ENCODE measurements around the gene BRK1.
"Not testable (repeated sequence)": the region's sequence is repeated elsewhere in the genome, so short reads cannot be mapped to it uniquely, and the experiment has no call there.

BRK1 gene

GRCh38 chr3:10115326-10116137 lies at the start of gene BRK1:
Gene BRK1 (plus strand): TSS chr3:10115675. CDS start chr3:10115702, 27 bp downstream.
- DNase-seq (ENCODE audit: low read depth), result peak; percentile 97

- DNase-seq (ENCODE audit: low read depth), result not testable (repeated sequence)
Measured at GRCh38 chr3:10070077-10070476, 45.4 kb upstream of the BRK1 start.

- no peak for DNase-seq (ENCODE audit: low read depth)
Measured at GRCh38 chr3:10074666-10075065, 40.8 kb upstream of the BRK1 start.

GRCh38 chr3:10081871-10082270 lies 33.6 kb upstream of the BRK1 start:
- DNase-seq (ENCODE audit: low read depth), result no peak

GRCh38 chr3:10085738-10086137 lies 29.7 kb upstream of the BRK1 start:
- DNase-seq (ENCODE audit: low read depth), result no peak

GRCh38 chr3:10088256-10088655 lies 27.2 kb upstream of the BRK1 start:
- no peak for DNase-seq (ENCODE audit: low read depth)

- DNase-seq (ENCODE audit: low read depth), result no peak
Measured at GRCh38 chr3:10090179-10090578, 25.3 kb upstream of the BRK1 start.

- DNase-seq (ENCODE audit: low read depth), result not testable (repeated sequence)
Measured at GRCh38 chr3:10090774-10091173, 24.7 kb upstream of the BRK1 start.

GRCh38 chr3:10091387-10091786 lies 24.1 kb upstream of the BRK1 start:
- not testable (repeated sequence) for DNase-seq (ENCODE audit: low read depth)

- DNase-seq (ENCODE audit: low read depth), result no peak
Measured at GRCh38 chr3:10093678-10094077, 21.8 kb upstream of the BRK1 start.

- no peak for DNase-seq (ENCODE audit: low read depth)
Measured at GRCh38 chr3:10099041-10099440, 16.4 kb upstream of the BRK1 start.

- no peak for DNase-seq (ENCODE audit: low read depth)
Measured at GRCh38 chr3:10106919-10107318, 8.6 kb upstream of the BRK1 start.

- no peak for DNase-seq (ENCODE audit: low read depth)
Measured at GRCh38 chr3:10108091-10108490, 7.4 kb upstream of the BRK1 start, which contains the start of gene FANCD2OS. Gene FANCD2OS (minus strand): TSS chr3:10108255. CDS start chr3:10104774, 3,481 bp downstream.

GRCh38 chr3:10116138-10116460 lies 624 bp downstream of the BRK1 start:
- peak; percentile 70 for DNase-seq (ENCODE audit: low read depth)

- no peak for DNase-seq (ENCODE audit: low read depth)
Measured at GRCh38 chr3:10116928-10117327, 1.5 kb downstream of the BRK1 start.

GRCh38 chr3:10119376-10119775 lies 3.9 kb downstream of the BRK1 start:
- DNase-seq (ENCODE audit: low read depth), result no peak

- DNase-seq (ENCODE audit: low read depth), result no peak
Measured at GRCh38 chr3:10121064-10121463, 5.6 kb downstream of the BRK1 start.

GRCh38 chr3:10122724-10123123 lies 7.2 kb downstream of the BRK1 start:
- no peak for DNase-seq (ENCODE audit: low read depth)

- DNase-seq (ENCODE audit: low read depth), result not testable (repeated sequence)
Measured at GRCh38 chr3:10135872-10136271, 20.4 kb downstream of the BRK1 start.

GRCh38 chr3:10136426-10137005 lies 21.0 kb downstream of the BRK1 start:
- DNase-seq (ENCODE audit: low read depth), result no peak

GRCh38 chr3:10137178-10137577 lies 21.7 kb downstream of the BRK1 start:
- no peak for DNase-seq (ENCODE audit: low read depth)

GRCh38 chr3:10140996-10141546 lies 25.6 kb downstream of the BRK1 start:
- no peak for DNase-seq (ENCODE audit: low read depth)

Data from EH (cell line).